Measurements from ENCODE around the gene MYBPH.

Gene MYBPH

DNA sequence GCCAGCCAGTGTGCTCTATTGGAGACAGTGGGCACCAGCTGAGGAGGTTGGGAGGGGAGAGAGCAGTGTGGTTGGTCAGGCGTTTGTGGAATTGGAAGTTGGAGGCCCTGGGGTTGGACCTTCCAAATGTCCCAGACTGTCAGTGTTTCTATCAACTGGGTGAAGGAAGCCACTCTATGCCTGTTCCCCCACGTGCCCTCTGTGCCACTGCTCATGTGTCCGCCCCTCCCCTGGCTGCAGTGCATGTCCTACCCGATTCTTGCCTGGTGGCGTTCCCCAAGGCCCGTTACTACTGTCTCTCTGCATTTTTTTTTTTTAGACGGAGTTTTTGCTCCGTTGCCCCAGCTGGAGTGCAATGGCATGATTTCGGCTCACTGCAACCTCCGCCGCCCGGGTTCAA is 27.0 kb downstream of the MYBPH start:
- DNase-seq (ENCODE audit: low read depth), result no peak

DNA sequence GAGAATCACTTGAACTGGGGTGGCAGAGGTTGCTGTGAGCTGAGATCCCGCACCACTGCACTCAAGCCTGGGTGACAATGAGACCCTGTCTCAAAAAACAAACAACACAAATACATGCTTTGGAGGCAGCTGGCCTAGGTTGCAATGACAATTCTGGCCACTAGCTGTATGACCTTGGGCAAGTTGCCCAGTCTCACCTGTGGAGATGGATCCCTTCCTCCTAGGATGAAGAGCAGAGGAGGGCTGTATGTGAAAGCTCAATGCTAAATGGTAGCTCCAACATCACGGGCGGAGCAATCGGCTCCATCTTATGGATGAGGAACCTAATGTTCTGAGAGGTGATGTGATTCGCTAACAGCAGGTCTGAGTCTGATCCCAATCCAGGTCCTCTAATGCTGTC is 27.5 kb downstream of the MYBPH start:
- no peak for DNase-seq (ENCODE audit: low read depth)

DNA sequence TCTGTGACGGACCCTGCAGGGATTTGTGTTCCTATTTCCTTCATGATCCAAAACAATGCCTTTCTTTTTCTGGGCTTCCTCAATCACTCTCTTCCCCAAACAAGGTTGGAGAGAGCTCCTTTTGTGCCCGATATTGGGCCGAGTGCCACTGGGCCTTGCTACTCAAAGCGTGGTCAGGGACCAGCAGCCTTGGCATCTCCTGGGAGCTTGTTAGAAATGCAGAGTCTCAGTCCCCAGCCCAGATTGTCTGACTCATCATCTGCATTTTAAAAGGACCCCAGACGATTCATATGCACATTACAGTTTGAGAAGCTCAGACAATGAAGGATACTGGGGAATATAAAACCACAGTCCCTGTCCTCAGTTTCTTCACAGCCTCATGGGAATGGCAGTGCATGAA is 28.2 kb downstream of the MYBPH start:
- DNase-seq (ENCODE audit: low read depth), result no peak

DNA sequence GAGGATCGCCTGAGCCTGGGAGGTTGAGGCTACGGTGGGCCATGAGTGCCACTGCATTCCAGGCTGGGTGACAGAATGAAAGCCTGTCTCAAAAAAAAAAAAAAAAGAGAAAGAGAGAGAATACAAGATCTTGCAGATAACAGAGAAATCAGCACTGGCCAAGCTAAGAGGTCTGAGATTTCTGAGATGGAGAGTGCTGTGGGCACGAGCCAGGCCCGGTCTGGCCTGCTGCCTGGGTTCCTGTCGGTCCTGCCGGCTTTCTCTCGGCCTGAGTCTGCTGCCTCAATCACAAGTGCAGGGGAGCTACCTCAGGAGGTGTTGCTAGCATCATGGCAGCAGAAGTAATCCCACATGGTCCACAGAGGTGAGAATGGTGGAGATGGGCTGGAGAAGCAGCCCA is 29.1 kb downstream of the MYBPH start:
- no peak for DNase-seq (ENCODE audit: low read depth)

DNA sequence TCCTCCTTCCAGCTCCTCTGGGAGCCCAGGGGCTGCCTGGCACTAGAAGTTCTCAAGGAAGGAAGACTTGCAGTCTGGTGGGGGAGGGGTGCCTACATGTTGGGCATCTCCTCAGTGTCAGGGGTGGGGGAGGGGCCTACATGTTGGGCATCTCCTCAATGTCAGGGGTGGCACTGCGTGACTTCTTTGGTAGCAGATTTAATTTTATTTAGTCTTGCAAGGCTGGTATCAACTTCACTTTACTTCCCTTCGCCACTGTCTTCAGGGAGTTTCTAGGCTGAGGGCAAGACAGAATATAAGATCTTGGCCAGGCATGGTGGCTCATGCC is 29.6 kb downstream of the MYBPH start:
- DNase-seq (ENCODE audit: low read depth), result no peak

DNA sequence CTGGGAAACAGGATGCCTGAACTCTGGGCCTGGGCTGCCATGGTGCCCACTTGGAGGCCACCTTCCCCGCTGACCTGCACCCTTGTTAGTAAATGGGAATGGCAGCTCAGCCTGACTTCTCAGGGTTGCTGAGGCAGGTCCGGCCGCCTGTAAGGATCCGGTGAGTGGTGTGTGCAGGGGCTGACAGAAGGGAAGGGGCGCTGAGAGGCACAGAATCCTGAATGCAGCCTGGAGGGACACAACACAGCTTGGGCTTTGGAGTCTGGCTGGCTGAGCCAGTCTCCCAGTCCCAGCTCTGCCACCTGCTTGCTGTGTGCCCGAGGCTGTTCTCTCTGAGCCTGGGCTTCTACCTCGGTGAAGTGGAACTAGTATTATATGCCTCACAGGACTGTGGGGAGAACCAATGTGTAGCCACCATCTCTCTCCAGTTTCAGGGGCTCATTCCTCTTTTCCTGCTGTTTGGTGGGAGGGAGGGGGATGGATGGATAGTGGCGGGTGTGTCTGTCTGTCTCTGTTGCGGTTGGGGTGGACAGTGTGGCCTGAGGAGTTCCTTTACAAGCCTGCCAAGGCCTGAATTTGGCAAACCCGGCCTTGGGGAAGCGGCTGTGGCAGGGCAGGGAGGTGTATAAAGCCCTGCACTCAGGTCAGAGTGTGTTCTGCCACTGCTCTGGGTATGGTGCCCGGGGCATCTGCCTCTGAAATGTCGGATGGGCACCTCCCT is 30.1 kb downstream of the MYBPH start:
- no peak for DNase-seq (ENCODE audit: low read depth)

DNA sequence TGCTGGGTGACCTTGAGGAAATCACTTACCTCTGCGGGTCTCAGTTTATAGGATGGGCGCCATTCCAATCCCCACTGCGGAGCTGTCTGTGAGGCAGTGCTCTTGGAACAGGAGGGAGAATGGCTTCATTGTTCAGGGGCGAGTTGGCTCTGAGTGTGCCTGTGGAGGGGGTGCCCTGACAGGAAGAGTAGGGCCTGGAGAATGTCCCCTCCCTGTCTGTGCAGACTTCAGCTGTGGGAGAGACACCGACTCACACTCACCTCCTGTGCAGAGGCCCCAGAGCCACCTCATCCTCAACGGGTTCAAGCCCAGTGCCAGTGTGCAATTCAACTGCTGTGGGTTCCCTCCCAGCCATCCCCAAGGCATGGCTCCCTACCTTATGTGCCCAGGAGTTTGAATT is 31.0 kb downstream of the MYBPH start:
- no peak for DNase-seq (ENCODE audit: low read depth)

DNA sequence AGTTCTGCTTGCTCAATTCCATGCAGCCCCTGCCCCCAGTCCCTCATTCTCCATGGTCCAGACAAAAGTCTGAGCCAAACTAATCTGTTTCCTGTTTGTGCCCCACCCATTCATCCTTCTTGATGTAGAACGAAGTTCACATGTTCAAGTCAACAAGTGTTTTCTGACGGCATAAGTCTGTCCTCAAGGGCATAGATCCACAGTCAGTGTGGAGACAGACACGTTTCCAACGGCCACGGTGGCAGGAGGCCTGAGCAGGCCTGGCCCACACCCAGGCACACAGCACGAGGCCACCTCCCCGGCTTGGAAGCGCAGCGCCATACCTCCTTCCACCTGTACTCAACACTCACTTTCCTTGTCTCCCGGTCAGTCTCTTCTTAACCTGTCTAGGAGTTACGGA is 32.0 kb downstream of the MYBPH start:
- DNase-seq (ENCODE audit: low read depth), result no peak

DNA sequence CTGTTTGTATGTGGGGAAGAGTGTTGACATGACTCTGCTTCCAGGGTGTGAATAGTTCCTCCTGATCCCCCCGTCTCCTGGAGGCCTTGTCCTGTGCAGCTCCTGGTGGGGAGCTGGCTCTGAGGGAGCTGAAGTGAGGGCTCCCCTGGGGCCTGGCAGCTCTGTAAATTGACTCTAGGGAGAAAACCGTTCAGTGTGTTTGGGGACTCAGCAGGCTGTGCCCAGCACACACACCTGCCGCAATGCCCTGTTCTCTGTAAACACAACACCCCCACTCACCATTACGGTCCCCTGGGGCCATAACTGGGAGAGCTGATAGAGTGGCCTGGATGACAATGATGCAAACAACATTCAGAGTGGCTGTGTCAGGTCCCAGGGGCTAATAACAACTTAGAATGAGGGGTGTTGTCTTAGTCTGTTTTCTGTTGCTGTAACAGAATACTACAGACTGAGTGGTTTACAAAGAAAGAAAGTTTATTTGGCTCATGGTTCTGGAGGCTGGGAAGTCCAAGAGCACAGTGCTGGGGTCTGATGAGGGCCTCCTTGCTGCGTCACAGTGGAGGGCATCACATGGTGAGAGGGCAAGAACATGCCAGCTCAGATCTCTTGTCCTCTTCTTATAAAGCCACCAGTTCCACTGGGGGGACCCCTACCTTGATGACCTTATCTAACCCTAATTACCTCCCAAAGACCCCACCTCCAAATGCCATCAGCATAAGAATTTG is 32.8 kb downstream of the MYBPH start:
- DNase-seq (ENCODE audit: low read depth), result no peak

DNA sequence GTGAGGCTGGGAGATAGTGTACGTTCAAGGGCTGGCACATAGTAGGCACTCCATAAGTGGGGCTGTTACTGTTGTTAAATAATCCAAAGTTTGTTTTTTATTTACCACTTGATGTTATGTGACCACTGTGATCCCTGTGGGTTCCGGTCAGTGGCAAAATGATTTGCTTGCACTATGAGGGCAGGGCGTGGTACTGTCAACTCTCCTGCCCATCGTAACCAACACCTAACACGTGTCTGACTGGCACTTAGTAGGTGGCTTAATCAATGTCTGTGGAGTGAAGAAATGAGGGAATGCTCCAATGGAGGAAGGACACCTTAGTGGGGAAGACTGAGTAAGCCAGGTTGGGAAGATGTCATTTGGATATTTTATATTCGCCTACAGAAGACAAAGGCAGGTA is 33.5 kb downstream of the MYBPH start:
- DNase-seq (ENCODE audit: low read depth), result no peak

DNA sequence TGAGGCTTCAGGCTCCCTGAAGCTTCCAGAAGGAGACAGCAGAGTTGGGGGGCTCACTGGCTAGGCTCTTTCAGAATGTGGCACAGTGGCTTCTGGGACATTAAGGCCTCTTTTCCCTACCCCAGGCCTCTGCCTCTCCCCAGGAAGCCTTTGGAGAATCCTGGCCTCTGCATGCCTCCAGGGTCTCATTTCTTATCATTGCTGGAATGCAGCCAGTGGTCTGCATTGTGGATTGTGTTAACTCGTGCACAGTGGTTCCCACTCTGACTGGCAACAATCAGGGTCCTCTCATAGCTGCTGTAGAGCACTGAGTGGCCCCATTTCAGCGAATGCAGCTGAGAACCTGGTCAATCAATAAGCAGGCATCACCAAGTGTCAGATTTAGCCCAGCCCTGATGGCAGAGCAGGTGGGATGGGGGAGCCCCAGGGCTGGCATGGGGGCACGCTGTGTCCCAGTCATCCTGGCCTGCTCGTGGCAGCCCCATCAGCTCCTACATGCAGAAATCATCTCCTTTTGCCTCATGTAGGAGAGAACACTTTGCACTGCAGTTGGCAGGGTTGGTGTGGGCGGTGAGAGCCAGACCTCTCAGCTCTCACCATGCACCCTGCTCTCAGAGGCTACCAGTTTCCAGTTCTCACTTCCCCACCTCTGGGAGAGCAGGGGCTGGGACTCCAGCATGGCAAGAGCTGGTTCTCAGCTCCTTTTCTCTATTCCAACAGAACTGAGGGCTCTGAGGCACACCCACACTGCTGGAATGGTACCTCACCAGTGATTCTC is 34.7 kb downstream of the MYBPH start:
- DNase-seq (ENCODE audit: low read depth), result no peak

DNA sequence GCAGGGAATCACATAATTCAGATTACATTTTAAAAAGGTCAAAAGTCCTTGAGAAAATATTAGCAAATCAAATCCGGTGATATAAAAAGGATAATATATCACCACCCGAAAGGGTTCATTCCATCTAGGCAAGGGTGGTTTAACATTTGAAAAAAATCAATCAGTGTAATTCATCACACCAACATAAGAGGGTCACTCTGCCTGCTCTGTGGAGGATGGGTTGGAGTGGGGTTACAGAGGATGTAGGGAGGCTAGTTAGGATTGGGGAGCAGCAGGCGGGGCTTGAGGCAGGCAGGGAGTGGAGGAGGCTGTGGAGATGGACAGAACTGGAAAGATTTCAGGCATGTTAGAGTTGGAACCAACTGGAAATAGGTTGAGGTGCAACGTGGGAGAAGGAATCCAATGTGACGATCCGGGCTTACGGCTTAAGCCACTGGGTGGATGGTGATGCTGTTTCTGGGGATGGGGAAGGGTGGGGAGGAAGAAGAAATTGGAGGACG is 35.6 kb downstream of the MYBPH start:
- DNase-seq (ENCODE audit: low read depth), result no peak

DNA sequence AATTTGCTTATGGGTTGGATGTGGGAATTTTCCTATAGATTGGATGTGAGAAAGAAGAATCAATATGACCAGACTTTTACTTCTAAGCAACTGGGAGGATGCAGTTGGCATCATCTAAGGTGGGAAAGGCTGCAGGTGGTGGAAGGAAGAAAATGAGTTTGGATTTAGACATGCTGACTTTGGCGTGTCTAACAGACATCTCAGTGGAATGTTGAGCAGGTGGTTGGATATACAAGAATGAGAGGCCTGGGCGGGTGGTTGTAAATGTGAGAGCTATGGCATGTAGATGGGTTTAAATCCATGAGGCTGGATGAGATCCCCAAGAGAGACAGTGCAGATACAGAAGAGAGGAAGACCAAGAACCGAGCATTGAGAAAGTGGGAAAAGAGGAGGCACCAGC is 37.6 kb downstream of the MYBPH start:
- DNase-seq (ENCODE audit: low read depth), result no peak

DNA sequence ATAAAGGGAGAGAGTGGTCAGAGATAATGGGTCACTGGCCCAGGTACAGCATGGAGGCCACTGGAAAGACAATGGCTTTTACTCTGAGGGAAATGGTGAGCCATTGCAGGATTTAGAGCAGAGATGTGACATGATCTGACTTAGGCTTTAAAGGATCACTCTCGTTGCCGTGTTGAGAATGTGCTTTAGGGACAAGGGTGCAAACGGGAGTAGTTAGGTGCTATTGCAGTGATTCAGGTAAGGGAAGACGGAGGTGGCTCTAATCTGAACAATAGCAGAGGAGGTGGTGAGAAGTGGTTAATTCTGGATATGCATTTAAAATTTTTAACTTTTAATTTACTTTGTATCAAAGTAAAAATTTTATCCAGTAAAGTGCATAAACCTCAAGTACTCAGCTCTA is 38.3 kb downstream of the MYBPH start:
- no peak for DNase-seq (ENCODE audit: low read depth)

DNA sequence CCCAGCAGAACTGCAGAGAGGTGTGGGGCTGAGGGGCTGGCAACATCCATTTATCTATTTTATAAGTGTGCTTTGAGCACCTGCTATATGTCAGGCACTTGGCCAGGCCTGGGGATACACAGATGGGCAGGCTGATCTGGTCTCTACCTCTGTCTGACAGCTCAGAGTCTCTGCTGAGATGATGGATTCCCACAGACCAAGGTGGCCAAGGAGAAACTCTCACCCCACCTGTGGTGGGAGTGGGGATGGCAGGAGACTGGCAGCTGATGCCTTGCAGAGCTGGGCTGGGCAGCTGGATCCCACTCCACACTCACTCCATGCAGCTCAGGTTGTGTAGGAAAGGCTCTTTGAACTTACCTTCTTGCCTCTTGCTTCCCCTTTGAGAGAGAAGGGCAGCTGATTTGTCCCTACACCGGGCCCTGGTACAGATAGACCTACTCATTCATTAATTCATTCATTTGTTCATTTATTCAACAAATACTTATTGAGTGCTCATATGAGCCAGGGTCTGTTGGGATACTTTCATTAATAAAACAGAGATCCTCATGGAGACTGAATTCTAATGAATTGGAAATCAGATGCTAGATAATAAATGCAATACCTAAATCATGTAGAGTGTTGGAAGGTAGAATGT is 39.1 kb downstream of the MYBPH start:
- DNase-seq (ENCODE audit: low read depth), result no peak

DNA sequence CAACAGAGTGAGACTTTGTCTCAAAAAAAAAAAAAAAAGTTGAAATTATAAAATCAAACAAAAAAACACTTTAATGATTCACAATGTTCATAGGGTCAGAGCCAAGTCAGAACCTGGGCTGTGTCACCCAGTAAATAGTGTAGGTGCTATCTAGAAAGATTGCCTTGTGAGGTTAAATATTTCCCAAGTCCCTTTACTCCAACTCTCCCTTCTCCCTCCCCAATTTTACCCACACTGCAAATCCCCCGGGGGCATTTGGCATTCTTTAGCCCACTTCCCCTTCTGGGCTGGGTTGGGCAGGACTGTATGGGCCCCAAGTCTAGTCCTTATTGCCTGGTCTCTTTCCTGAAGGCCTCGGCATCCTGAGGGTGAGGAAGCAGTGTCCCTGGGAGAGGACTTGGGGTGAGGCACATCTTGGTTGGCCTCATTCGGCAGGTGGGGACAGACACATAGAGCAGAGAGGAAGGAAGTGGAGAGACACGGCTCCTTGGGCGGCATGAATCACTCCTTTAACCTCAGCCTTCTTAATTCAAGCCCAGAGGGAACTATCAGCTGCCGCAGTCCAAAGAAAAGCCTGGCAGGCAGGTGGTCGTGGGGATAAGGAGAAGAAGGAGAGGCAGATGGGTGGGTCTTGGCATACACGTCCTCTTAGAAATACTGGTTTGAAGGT is 39.9 kb downstream of the MYBPH start:
- no peak for DNase-seq (ENCODE audit: low read depth)

DNA sequence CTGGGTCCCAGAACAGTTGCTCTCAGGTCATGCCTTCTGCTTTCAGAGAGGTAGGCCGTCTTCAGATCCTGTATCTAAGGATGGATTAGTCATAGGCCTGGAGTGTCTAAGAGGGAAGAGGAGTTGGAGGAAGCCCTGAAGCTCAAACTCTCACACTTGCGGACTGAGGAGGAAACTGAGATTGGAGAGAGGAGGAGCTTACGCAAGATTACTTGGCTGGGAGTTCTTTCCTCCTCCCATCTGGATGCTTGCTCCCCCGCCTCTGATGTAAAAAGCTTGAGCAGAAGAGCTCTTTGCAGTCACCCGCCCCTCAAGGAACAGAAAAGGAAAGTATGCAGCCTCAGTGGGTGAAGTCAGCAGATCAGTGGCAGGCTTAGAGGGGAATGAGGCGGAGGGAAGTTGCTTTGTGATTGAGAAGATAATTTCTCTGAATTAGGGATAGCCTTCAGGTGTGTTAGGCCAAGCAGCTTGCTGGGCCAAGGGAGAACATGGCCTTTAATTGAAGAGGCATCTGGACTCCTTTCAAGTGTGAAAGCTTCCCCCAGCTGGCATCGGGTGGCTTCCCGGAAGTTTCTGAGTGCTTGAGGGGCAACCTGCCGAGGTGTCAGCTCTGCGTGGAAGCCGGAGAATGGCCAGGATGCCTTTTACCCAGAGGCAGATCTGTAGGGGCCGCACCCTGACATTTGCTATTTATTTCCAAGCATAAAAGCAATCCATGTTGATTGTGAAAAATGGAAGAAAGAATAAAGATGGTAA is 41.5 kb downstream of the MYBPH start:
- DNase-seq (ENCODE audit: low read depth), result no peak

DNA sequence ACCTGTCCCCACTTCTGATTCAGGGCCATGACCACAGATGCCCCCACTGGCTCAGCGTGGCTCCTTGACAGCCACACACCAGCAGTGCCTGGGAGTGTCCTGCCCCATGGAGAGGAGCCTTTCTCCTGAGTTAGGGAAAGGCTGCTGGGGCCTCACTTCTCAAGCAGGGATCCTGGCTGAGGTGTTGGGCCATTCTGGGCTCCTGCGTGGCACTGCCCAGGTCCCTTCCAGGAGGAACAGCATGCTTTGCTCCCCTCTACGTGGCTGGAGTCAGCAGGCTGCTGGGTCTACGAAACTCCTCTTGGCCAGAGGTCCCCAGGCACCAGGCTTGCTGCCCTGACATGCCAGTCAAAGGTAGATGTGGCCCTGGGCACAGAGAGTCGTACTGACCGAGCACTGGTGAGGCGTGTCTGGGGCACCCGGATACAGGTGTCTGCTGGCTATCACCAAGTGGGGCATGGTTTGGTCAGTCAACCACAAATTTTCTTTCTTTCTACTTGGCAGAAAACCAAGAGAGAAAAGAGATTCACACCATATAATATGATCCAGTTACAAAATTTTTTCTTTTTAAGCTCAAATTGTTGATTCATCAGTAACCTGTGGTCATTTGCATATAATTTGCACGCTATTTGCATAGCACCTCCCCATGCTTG is 44.0 kb downstream of the MYBPH start:
- no peak for DNase-seq (ENCODE audit: low read depth)

DNA sequence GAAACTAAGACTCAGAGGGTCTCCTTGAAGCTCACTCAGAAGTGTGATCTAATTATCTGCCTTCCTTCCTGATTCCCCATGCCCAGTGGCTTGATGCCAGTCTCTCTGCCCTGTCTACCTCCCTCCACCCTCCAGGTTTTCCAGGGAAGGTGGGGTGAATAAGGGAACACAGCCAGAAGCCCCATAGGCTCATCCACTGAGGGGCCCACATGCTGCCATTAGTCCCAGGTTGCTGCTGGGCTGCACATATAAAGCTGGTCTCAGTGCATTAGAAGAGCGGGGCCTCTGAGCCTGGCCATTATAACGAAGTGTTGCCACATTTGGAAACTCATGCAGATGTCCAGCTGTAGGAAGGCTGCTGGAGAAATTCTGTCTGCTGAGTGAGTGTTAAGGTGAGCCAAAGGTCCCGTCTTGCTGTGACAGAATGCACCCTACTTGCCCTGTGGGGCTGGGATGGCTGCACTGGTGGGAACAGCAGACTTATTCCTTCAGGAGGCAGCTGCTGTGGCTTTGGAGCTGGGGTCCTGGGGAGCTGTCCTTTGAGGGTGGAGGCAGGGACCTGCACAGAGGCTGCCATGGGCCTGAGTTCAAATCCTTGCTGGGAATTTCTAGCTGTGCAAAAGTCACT is 45.2 kb downstream of the MYBPH start:
- DNase-seq (ENCODE audit: low read depth), result no peak

DNA sequence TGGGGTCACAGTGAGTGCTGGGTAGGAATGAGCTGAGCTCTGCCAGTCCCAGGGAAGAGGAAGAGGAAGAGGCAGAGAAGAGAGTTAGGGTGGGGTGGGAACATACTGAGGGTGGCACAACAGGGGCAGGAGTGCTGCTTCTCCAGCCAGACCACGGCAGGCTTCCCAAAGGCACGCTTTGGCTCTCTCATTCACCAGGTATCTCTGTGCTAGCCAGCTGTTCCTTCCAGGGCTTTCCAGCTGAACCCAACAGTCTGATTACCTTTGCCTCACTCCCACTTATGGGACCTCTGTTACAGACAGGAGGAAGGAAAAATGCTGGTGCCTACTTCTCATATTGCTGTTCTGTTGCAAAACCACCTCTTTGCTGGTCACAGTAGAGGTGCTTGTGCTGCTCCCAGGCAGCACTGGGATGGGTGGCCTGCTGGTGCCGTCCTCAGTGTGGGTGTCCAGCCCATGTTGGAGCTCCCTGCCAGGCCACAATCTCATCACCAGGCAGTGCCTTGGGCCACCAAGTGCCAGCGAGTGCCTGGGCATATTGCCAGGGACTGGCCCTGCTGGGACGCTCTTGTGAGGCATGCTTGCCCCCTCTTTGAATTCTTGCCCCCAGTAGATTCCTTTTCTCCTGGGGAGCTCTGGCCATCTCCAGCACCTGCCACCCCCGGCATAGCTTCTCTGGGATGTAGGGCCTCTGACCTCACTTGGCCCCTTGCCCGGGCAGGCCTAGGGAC is 46.0 kb downstream of the MYBPH start:
- no peak for DNase-seq (ENCODE audit: low read depth)
